GM19023 (cell line): Measurements from ENCODE around the gene UBXN4.
A peak's percentile ranks its signal among the peaks of the same experiment; 100 is the strongest.
"Not testable (repeated sequence)": the region's sequence is repeated elsewhere in the genome, so short reads cannot be mapped to it uniquely, and the experiment has no call there.

Experiments
- ATAC-seq: cut with Tn5 transposase; IDR thresholded peaks from one replicate; pipeline ENCODE4 v1.9.1; 2021; ENCODE audit warnings: mild to moderate bottlenecking, moderate library complexity; ENCODE audit not compliant: unreplicated experiment

Gene UBXN4

DNA sequence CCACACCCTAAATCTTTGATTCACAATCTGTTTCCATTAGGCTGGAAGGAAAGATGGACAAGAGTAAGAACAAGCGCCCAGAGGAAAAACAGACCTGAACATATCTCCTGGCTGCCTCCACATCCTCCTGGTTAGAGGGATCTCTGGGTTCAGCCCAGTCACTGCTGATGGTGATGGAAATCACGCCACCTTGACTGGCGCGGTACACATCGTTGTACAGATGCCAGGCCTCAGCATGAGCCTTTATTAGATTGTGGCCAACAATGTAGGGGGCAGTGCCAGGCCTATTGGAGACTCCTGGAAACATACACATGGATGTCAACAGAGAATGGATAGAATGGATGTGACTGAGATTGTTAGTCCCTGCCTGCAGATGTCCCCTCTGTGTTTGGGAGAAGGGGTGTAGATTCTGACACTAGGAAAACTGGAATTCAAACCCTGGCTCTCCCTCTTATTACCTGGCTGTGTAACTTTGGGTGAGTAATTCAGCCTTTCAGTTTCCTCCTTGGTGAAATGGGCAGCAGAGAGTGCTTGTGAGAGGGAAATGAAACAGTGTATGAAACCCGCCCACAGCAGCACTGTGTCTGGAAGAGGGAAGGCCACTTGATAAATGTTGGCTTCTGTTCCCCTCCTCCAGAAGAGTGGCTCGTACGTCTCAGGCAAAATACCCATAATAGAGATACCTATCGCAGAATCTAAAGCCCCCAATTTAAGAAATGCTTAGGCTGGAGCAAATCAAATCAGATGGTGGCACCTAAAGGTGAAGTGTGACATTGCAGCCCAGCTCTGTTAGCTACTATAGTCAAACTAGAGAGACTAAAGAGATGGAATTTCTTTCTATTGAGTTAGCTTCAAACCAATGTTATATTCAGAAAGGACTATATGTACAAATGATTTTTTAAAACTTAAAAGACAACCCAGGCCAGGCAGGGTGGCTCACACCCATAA is 59.1 kb downstream of the UBXN4 start:
- ATAC-seq: no peak

DNA sequence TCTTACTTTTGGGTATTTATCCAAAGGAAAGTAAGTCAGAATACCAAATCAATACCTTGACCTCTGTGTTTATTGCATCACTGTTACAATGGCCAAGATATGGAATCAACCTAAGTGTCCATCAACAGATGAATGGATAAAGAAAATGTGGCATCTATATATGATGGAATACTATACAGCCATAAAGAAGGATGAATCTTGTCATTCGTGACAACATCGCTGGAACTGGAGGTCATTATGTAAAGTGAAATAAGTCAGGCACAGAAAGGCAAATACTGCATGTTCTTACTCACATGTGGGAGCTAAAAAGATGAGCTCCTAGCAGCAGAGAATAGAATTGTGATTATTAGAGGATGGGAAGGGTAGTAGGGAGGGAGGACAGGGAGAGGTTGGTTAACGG is 60.7 kb downstream of the UBXN4 start:
- ATAC-seq: no peak

- ATAC-seq: no peak
These were observed 61.6 kb downstream of the UBXN4 start for GRCh38 chr2:135803278-135803677.

DNA sequence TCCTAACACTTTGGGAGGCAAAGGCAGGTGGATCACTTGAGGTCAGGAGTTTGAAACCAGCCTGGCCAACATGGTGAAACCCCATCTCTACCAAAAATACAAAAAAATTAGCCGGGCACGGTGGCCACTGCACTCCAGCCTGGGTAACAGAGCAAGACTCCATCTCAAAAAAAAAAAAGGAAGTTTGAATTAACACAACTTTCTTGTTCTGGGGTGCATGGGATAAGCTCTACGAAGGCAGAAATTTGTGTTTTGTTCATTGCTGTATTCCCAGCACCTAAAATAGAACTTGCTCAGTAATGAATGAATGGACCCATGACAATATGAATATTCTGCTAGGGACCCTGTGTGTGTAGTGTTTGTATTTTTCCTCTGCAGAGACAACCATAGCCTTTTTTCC is 66.2 kb downstream of the UBXN4 start:
- not testable (repeated sequence) for ATAC-seq

DNA sequence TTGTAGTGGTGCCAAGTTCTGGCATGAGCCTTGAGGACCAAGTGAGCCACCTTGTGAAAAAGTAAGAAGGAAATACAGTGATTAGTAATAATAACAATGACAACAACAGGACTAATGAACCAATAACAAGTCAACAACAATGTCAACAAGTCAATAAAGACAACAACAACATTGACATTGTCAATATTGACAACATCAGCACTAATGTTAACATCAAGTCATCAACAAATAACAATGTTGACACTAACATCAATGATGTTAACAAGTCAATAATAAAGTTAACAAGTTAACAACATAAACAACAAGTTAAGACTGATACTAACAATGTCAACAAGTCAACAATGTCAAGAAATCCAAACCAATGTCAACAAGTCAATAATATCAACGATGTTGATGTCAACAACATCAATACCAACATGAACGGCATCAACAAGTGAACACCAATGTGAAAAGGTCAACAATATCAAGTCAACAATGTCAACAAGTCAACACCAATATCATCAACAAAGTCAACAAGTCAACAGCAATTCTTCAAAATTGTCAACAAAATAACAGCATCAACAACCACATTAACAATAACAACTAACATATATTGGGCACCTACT is 71.4 kb downstream of the UBXN4 start:
- no peak for ATAC-seq

GRCh38 chr2:135815269-135815668 is 73.6 kb downstream of the UBXN4 start:
- no peak for ATAC-seq

DNA sequence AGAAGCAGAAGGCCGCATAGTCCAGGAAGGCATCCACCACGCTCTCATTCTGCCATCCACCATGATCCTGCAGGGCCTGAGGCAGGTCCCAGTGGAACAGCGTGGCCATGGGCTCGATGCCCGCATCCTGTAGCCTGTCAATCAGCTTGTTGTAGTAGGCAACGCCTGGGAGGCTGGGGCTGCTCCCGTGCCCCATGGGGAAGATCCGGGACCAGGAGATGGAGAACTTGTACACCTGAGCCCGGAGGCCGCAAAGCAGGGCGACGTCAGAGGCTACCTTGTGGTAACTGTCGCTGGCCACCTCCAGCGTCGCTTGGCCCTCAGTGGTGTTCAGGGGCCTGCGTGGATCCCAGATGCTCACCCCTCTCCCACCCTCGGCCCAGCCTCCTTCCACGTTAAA is 75.8 kb downstream of the UBXN4 start:
- ATAC-seq: no peak

- no peak for ATAC-seq
These were observed 76.3 kb downstream of the UBXN4 start for GRCh38 chr2:135817951-135818350.

GRCh38 chr2:135818937-135819610 is 77.4 kb downstream of the UBXN4 start:
- no peak for ATAC-seq

DNA sequence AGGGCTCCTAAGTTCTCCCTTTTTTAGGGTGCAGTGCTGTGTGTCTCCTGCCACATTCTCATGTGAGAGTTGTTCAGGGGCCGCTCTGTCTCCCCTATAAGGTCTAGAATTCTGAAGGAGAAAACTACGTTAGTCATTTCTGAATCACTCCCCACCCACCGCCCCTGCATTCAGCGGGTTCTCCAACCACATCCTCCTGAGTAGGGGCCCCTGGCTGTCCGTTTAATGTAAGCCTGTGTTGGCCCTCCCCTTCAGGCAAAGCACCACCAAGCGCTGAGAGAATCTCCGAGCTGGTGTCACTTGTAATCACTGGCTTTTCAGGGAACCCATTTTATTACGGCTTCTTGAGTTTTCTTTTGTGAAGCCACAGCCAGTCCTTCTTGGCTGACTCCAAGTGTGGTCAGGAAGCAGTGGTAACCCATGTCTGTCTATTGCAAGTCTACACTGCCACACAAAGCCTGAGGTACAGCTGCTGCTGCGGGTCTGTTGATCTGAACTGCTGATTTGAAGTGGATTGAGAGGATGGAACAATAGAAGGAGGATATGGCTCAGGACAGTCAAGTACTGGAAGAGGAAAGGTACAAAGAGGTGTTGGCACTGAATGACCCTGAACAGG is 78.5 kb downstream of the UBXN4 start:
- peak; percentile 80 for ATAC-seq

DNA sequence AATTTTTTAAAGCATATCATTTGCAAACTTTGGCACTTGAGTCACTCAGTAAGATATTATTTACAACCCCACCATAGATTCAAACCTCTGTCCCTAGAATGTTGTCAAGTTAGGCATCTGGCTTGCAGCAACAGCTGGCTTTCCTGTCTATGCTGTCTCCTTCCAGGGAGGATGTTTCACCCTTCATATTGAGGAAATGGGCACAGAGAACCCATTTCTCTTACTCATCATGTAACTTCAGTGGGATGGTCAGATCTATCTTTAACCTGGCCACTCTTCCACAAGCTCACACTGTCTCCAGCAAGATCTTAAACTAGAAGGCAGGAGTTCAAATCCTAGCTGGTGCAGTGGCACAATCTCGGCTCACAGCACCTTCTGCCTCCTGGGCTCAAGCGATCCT is 79.5 kb downstream of the UBXN4 start:
- ATAC-seq: no peak

DNA sequence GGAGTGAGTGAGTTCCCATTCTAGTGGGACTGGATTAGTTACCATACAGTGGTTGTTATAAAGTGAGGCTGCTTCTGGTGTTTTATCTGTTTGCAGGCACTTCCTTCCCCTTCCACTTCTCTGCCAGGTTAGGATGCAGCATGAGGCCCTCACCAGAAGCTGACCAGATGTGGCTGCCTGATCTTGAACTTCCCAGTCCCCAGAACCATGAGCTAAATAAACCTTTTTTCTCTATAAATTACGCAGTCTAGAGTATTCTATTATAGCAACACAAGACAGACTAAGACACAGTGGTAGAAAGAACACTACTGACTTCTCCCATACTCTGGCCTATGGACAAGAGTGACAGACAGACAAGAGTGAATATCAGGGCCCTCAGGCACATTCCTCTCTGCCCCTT is 81.2 kb downstream of the UBXN4 start:
- ATAC-seq: no peak

- ATAC-seq: no peak
These were observed 83.5 kb downstream of the UBXN4 start for GRCh38 chr2:135825131-135825530.

- no peak for ATAC-seq
These were observed 84.0 kb downstream of the UBXN4 start for GRCh38 chr2:135825550-135826176.

GRCh38 chr2:135826544-135826943 is 84.9 kb downstream of the UBXN4 start:
- ATAC-seq: no peak

GRCh38 chr2:135829378-135830135 is 87.9 kb downstream of the UBXN4 start:
- no peak for ATAC-seq

- ATAC-seq: no peak
These were observed 89.6 kb downstream of the UBXN4 start for GRCh38 chr2:135831180-135831812.

- no peak for ATAC-seq
These were observed 91.2 kb downstream of the UBXN4 start for GRCh38 chr2:135832891-135833290.
